ENCODE measurements around the gene RBM15B.

DNA sequence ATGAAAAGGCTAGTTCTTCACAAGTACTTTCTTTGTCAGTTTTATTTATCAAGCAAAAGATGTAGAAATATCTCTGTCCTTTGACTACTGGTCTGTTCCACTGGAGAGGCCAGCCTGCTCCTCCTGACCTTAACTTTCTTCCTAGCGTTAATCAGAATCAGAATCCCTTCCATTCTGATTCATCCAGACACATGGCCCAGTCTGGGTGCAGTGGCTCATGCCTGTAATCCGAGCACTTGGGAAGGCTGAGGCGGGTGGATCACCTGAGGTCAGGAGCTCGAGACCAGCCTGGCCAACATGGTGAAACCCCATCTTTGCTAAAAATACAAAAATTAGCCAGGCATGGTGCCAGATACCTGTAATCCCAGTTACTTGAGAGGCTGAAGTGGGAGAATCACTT is 38.0 kb upstream of the RBM15B start:
- TF ChIP-seq, protein P1, sequence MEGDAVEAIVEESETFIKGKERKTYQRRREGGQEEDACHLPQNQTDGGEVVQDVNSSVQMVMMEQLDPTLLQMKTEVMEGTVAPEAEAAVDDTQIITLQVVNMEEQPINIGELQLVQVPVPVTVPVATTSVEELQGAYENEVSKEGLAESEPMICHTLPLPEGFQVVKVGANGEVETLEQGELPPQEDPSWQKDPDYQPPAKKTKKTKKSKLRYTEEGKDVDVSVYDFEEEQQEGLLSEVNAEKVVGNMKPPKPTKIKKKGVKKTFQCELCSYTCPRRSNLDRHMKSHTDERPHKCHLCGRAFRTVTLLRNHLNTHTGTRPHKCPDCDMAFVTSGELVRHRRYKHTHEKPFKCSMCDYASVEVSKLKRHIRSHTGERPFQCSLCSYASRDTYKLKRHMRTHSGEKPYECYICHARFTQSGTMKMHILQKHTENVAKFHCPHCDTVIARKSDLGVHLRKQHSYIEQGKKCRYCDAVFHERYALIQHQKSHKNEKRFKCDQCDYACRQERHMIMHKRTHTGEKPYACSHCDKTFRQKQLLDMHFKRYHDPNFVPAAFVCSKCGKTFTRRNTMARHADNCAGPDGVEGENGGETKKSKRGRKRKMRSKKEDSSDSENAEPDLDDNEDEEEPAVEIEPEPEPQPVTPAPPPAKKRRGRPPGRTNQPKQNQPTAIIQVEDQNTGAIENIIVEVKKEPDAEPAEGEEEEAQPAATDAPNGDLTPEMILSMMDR (IDR thresholded peaks at IDR 0.05), result no peak
- TF ChIP-seq EP300 (IDR thresholded peaks at IDR 0.05) (no peak), POLR2A (IDR thresholded peaks at IDR 0.05) (no peak), POLR2AphosphoS5 (IDR thresholded peaks at IDR 0.05) (no peak)

Measured in stomach (tissue), 4 donors.